ENCODE data around the gene WRAP53. TPM values are rescaled to one million over a fixed set of nuclear protein-coding genes. Genes with fewer than 3 reads are reported as not detected.

WRAP53 gene
- polyA plus RNA-seq, 1 of the 3 experiments (the other 2 are of a cell fraction) = 8.6 TPM

- H3K4me3 ChIP-seq (ENCODE audit: low read depth in 2 of 2, low read length in 1 of 2) = no peak overlapping the region
- H4K20me1 ChIP-seq (ENCODE audit: insufficient read depth) = no peaks in the 10 kb centered on the region
- H3F3A ChIP-seq (replicated peaks; ENCODE audit: insufficient read depth) = no peaks in the 10 kb centered on the region
- no peaks in the 10 kb centered on the region for H3K9me2 ChIP-seq
- peaks cover 0 to 2% of the 10 kb centered on the region in 2 experiments for H3K36me3 ChIP-seq (replicated peaks in 1 of 2; ENCODE audit: control insufficient read depth in 1 of 2, insufficient read depth in 2 of 2, low read length in 1 of 2)
- TF ChIP-seq, protein P1, sequence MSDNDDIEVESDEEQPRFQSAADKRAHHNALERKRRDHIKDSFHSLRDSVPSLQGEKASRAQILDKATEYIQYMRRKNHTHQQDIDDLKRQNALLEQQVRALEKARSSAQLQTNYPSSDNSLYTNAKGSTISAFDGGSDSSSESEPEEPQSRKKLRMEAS (IDR thresholded peaks at IDR 0.05; ENCODE audit: low read depth) = no peak
- TF ChIP-seq CHD2 (IDR thresholded peaks at IDR 0.05; ENCODE audit: low read length, partially characterized antibody) (no peak), EP300 (IDR thresholded peaks at IDR 0.05; ENCODE audit: borderline replicate concordance in 1 of 2, low read depth in 1 of 2, low read length in 1 of 2) (no peak), NRF1 (IDR thresholded peaks at IDR 0.05; ENCODE audit: low read depth, low read length) (no peak), NFIC (IDR thresholded peaks at IDR 0.05; ENCODE audit: borderline replicate concordance) (no peak), IRF3 (IDR thresholded peaks at IDR 0.05; ENCODE audit: low read depth, low read length) (no peak), MEF2A (IDR thresholded peaks at IDR 0.05; ENCODE audit: borderline replicate concordance, low read depth) (no peak), SMC3 (IDR thresholded peaks at IDR 0.05; ENCODE audit: low read depth, low read length) (no peak), FOSL2 (IDR thresholded peaks at IDR 0.05; ENCODE audit: borderline replicate concordance, low read depth) (no peak)
- TF ChIP-seq, protein P2, sequence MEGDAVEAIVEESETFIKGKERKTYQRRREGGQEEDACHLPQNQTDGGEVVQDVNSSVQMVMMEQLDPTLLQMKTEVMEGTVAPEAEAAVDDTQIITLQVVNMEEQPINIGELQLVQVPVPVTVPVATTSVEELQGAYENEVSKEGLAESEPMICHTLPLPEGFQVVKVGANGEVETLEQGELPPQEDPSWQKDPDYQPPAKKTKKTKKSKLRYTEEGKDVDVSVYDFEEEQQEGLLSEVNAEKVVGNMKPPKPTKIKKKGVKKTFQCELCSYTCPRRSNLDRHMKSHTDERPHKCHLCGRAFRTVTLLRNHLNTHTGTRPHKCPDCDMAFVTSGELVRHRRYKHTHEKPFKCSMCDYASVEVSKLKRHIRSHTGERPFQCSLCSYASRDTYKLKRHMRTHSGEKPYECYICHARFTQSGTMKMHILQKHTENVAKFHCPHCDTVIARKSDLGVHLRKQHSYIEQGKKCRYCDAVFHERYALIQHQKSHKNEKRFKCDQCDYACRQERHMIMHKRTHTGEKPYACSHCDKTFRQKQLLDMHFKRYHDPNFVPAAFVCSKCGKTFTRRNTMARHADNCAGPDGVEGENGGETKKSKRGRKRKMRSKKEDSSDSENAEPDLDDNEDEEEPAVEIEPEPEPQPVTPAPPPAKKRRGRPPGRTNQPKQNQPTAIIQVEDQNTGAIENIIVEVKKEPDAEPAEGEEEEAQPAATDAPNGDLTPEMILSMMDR (IDR thresholded peaks at IDR 0.05) = no peak
- no peak overlapping the region for H3K4me2 ChIP-seq
- no peaks in the 10 kb centered on the region for H3K27me3 ChIP-seq (ENCODE audit: insufficient read depth)
- H2AFZ ChIP-seq (ENCODE audit: low read depth) = no peak overlapping the region
- ChIA-PET CTCF (interaction anchor here (0.8 to 8.4 kb wide), 4 partner anchors 7 to 206 kb away, joined by 3 to 85 read pairs (median 3); partner anchors contain the start of genes DNAH2 and TP53), POLR2A (no interaction called here)
- WGBS (ENCODE audit: low lambda C conversion rate) = no CpG with 5 or more reads among the region's 11 CpGs
- no peak overlapping the region for H3K27ac ChIP-seq (ENCODE audit: low read depth in 2 of 2, low read length in 1 of 2)
- H3K9ac ChIP-seq = no peak overlapping the region
- H3K4me1 ChIP-seq (ENCODE audit: control insufficient read depth in 1 of 2, insufficient read depth in 2 of 2, low read depth in 1 of 2, low read length in 1 of 2) = peaks cover 5 to 33% of the 10 kb centered on the region in 2 experiments
- no peaks in the 10 kb centered on the region for H3K9me3 ChIP-seq
- no peak for DNase-seq
- no peaks in the 10 kb centered on the region for H3K79me2 ChIP-seq (ENCODE audit: insufficient read depth)
Measured at GRCh38 chr17:7709031-7709430, 20.8 kb downstream of the WRAP53 start.

GRCh38 chr17:7710301-7710700 lies 22.0 kb downstream of the WRAP53 start:
- Histone ChIP-seq H3K27ac (ENCODE audit: low read depth in 2 of 2, low read length in 1 of 2) (no peak overlapping the region), H3K36me3 (replicated peaks in 1 of 2; ENCODE audit: control insufficient read depth in 1 of 2, insufficient read depth in 2 of 2, low read length in 1 of 2) (peaks cover 0 to 2% of the 10 kb centered on the region in 2 experiments), H2AFZ (ENCODE audit: low read depth) (no peak overlapping the region), H3K4me3 (ENCODE audit: low read depth in 2 of 2, low read length in 1 of 2) (no peak overlapping the region), H3K4me2 (no peak overlapping the region), H3K79me2 (ENCODE audit: insufficient read depth) (no peaks in the 10 kb centered on the region), H3K9me3 (no peaks in the 10 kb centered on the region), H3K27me3 (ENCODE audit: insufficient read depth) (no peaks in the 10 kb centered on the region), H3K9me2 (no peaks in the 10 kb centered on the region), H3K9ac (no peak overlapping the region), H3F3A (replicated peaks; ENCODE audit: insufficient read depth) (no peaks in the 10 kb centered on the region), H3K4me1 (ENCODE audit: control insufficient read depth in 1 of 2, insufficient read depth in 2 of 2, low read depth in 1 of 2, low read length in 1 of 2) (peaks cover 0 to 27% of the 10 kb centered on the region in 2 experiments; a peak in 1 of 4 replicates), H4K20me1 (ENCODE audit: insufficient read depth) (no peaks in the 10 kb centered on the region)
- DNase-seq = no peak
- CTCF ChIA-PET = interaction anchor here (8.2 kb wide), 1 partner anchor 22 kb away, joined by 82 read pairs; the partner anchor contains the start of genes TP53 and WRAP53
- POLR2A ChIA-PET = no interaction called here
- WGBS (ENCODE audit: low lambda C conversion rate) = 83% methylated on average over 7 of the region's 7 CpGs
- no peak for TF ChIP-seq GABPA (IDR thresholded peaks at IDR 0.05; ENCODE audit: low read depth)
- TF ChIP-seq EP300 (IDR thresholded peaks at IDR 0.05; ENCODE audit: borderline replicate concordance in 1 of 2, low read depth in 1 of 2, low read length in 1 of 2) = no peak
- TF ChIP-seq TCF12 (IDR thresholded peaks at IDR 0.05) = no peak
- no peak for TF ChIP-seq CHD2 (IDR thresholded peaks at IDR 0.05; ENCODE audit: low read length, partially characterized antibody)
